Activated CD8-positive, alpha-beta T cell treated with anti-CD3 and anti-CD28 coated beads for 36 hours (primary cell): Measurements from ENCODE around the gene HDAC5. TPM values are rescaled to one million over a fixed set of nuclear protein-coding genes. Genes with fewer than 3 reads are reported as not detected.
A peak's percentile ranks its signal among the peaks of the same experiment; 100 is the strongest.
"Not testable (repeated sequence)": the region's sequence is repeated elsewhere in the genome, so short reads cannot be mapped to it uniquely, and the experiment has no call there.

Experiments
- ATAC-seq: fragments of 200-7000 bp; cut with Tn5 transposase; one replicate; pipeline ENCODE4 v1.10.0; 2021; ENCODE audit warnings: mild to moderate bottlenecking, moderate library complexity
- CTCF ChIA-PET: fragments of 350-600 bp; sonication (Branson Sonifier 250); formaldehyde crosslinking; loops from one replicate; lab custom pipeline; 2021; ENCODE audit warnings: antibody characterized with exemption; lab: Charles Lee
- POLR2A ChIA-PET: fragments of 350-600 bp; sonication (Branson Sonifier 250); formaldehyde crosslinking; loops from one replicate; lab custom pipeline; 2021; ENCODE audit warnings: antibody characterized with exemption; lab: Charles Lee
- DNase-seq: peaks from one replicate; pipeline ENCODE4 v3.0.0-alpha.2; 2020
- H3K27ac Mint-ChIP-seq: one replicate; pipeline ENCODE4 v1.8.0; 2021; ENCODE audit warnings: mild to moderate bottlenecking, mixed read lengths
- H3K27me3 Mint-ChIP-seq: one replicate; pipeline ENCODE4 v1.8.0; 2021; ENCODE audit warnings: mixed read lengths
- H3K36me3 Mint-ChIP-seq: one replicate; pipeline ENCODE4 v1.8.0; 2021; ENCODE audit warnings: low read depth, mixed read lengths
- H3K4me1 Mint-ChIP-seq: one replicate; pipeline ENCODE4 v1.8.0; 2021; ENCODE audit warnings: low read depth, mixed read lengths
- H3K4me3 Mint-ChIP-seq: one replicate; pipeline ENCODE4 v1.8.0; 2021; ENCODE audit warnings: mild to moderate bottlenecking, moderate library complexity, mixed read lengths
- H3K9me3 Mint-ChIP-seq: one replicate; pipeline ENCODE4 v1.8.0; 2021; ENCODE audit warnings: mixed read lengths
- CTCF ChIP-seq: fragments of 200-600 bp; IDR thresholded peaks from one replicate; pipeline ENCODE4 v1.8.0; 2022; ENCODE audit warnings: antibody characterized with exemption, mild to moderate bottlenecking
- intact Hi-C: fragments of 100-400 bp; cut with micrococcal nuclease; formaldehyde crosslinking; loops from one replicate; pipeline ENCODE4 v1.10.0; 2022
- total RNA-seq, 2 experiments: library from RNA; stranded (reverse); gene quantifications; one replicate each; pipeline ENCODE4 v1.2.3, GENCODE V29; 2021

The HDAC5 gene
- total RNA-seq, 2 experiments from 2014 or later: 19.1 to 19.3 TPM

- no peaks in the 10 kb centered on the region for H3K36me3 Mint-ChIP-seq
- H3K27me3 Mint-ChIP-seq: no peaks in the 10 kb centered on the region
- ChIA-PET CTCF (interaction anchor here (1.2 to 3.5 kb wide), 8 partner anchors 11 to 223 kb away, joined by 3 to 14 read pairs (median 5); partner anchors contain the start of gene GRN), POLR2A (interaction anchor here (1.0 to 2.4 kb wide), 4 partner anchors 9 to 108 kb away, joined by 3 to 12 read pairs (median 6); partner anchors contain the start of genes TMEM101 and TMUB2)
- DNase-seq: no peak
- no peak for ATAC-seq
- no peaks in the 10 kb centered on the region for H3K9me3 Mint-ChIP-seq
- TF ChIP-seq CTCF: no peak
- peak overlapping the region; percentile 82 for H3K4me3 Mint-ChIP-seq
- intact Hi-C loops: loop anchor here (10.0 kb wide), 1 partner anchor 47 kb away; the partner anchor contains the start of gene G6PC3
- H3K27ac Mint-ChIP-seq: peak overlapping the region; percentile 79
- H3K4me1 Mint-ChIP-seq: peaks cover 26% of the 10 kb centered on the region
Measured at GRCh38 chr17:44121997-44122815, 1.2 kb downstream of the HDAC5 start.

GRCh38 chr17:44120851-44121605 lies 2.4 kb downstream of the HDAC5 start:
- Mint-ChIP-seq H3K9me3 (no peaks in the 10 kb centered on the region), H3K4me1 (peaks cover 26% of the 10 kb centered on the region), H3K36me3 (no peaks in the 10 kb centered on the region), H3K27me3 (no peaks in the 10 kb centered on the region), H3K4me3 (no peak overlapping the region), H3K27ac (no peak overlapping the region)
- ChIA-PET POLR2A (interaction anchor here (0.6 to 1.3 kb wide), 4 partner anchors 9 to 226 kb away, joined by 3 to 7 read pairs (median 4); partner anchors contain the start of gene TMEM101), CTCF (interaction anchor here (0.9 to 3.5 kb wide), 6 partner anchors 10 to 177 kb away, joined by 3 to 14 read pairs (median 4); no protein-coding TSS in a partner anchor)
- intact Hi-C loops: loop anchor here (10.0 kb wide), 1 partner anchor 46 kb away; the partner anchor contains the start of gene G6PC3
- DNase-seq (no peak), ATAC-seq (no peak)
- no peak for TF ChIP-seq CTCF

GRCh38 chr17:44120281-44120680 lies 3.2 kb downstream of the HDAC5 start:
- H3K4me3 Mint-ChIP-seq, H3K36me3 Mint-ChIP-seq, H3K9me3 Mint-ChIP-seq, DNase-seq, ATAC-seq, H3K27ac Mint-ChIP-seq, H3K27me3 Mint-ChIP-seq: not testable (repeated sequence)
- intact Hi-C loops: loop anchor here (10.0 kb wide), 1 partner anchor 45 kb away; the partner anchor contains the start of gene G6PC3
- H3K4me1 Mint-ChIP-seq: peaks cover 26% of the 10 kb centered on the region
- ChIA-PET CTCF (interaction anchor here (0.9 to 1.6 kb wide), 3 partner anchors 37 to 49 kb away, joined by 3 to 8 read pairs (median 3); no protein-coding TSS in a partner anchor), POLR2A (interaction anchor here (0.6 to 0.8 kb wide), 2 partner anchors 9 to 226 kb away, joined by 3 read pairs; no protein-coding TSS in a partner anchor)

GRCh38 chr17:44119798-44120197 lies 3.6 kb downstream of the HDAC5 start:
- Mint-ChIP-seq H3K36me3 (no peaks in the 10 kb centered on the region), H3K4me1 (peaks cover 26% of the 10 kb centered on the region), H3K27me3 (no peaks in the 10 kb centered on the region), H3K9me3 (no peaks in the 10 kb centered on the region), H3K4me3 (no peak overlapping the region), H3K27ac (no peak overlapping the region)
- intact Hi-C loops: loop anchor here (10.0 kb wide), 1 partner anchor 45 kb away; the partner anchor contains the start of gene G6PC3
- ATAC-seq (no peak), DNase-seq (no peak)
- CTCF ChIA-PET: interaction anchor here (0.9 to 1.6 kb wide), 3 partner anchors 49 to 78 kb away, joined by 3 to 8 read pairs (median 3); no protein-coding TSS in a partner anchor
- no peak for TF ChIP-seq CTCF
- POLR2A ChIA-PET: interaction anchor here (0.8 kb wide), 1 partner anchor 8 kb away, joined by 3 read pairs; no protein-coding TSS in a partner anchor

GRCh38 chr17:44119062-44119461 lies 4.4 kb downstream of the HDAC5 start:
- Mint-ChIP-seq H3K4me1 (peaks cover 23% of the 10 kb centered on the region), H3K27me3 (no peaks in the 10 kb centered on the region), H3K9me3 (no peaks in the 10 kb centered on the region), H3K36me3 (no peaks in the 10 kb centered on the region), H3K4me3 (no peak overlapping the region), H3K27ac (no peak overlapping the region)
- DNase-seq (no peak), ATAC-seq (no peak)
- intact Hi-C loops: no loop called here
- ChIA-PET POLR2A (interaction anchor here (1.0 to 2.2 kb wide), 2 partner anchors 50 to 52 kb away, joined by 4 to 6 read pairs; partner anchors contain the start of gene LSM12), CTCF (interaction anchor here (0.9 kb wide), 1 partner anchor 78 kb away, joined by 3 read pairs; no protein-coding TSS in a partner anchor)
- no peak for TF ChIP-seq CTCF
